Head of caudate nucleus (tissue), 42 donors: Measurements from ENCODE around the gene ARGFX.
"Not testable (repeated sequence)": the region's sequence is repeated elsewhere in the genome, so short reads cannot be mapped to it uniquely, and the experiment has no call there.

Experiments
- DNase-seq, 42 donors: peaks; one replicate each; pipeline versions ENCODE4 v3.0.0 to v3.0.0-alpha.2; 2020 to 2021; ENCODE audit warnings: mixed read lengths in 7 of 42
- intact Hi-C: fragments of 100-400 bp; cut with DNase I; formaldehyde crosslinking; loops from one replicate; pipeline ENCODE4 v1.15.0; 2022

The ARGFX gene

DNA sequence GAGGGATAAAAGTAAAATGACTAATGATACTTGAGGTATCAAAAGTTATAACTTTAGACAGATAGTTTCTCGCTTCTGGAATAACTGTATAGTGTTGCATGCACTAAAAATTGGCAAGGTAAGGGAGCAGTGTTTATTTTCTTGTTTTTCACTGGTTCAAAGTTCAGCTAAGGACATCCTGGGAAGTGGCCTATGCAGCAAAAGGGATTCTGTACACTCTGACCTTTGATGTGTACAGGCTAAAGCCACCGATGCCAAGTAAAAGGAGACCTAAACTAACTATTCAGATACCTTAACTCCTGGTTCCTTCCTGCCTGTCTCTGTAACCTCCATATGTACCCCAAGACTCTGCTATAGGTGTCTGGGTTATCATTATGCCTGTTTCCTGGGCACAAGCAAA is 27.1 kb downstream of the ARGFX start:
- intact Hi-C loops, result no loop called here
- DNase-seq, result no peak

- intact Hi-C loops, result no loop called here
Observed at GRCh38 chr3:121595765-121596406, 28.1 kb downstream of the ARGFX start.

DNA sequence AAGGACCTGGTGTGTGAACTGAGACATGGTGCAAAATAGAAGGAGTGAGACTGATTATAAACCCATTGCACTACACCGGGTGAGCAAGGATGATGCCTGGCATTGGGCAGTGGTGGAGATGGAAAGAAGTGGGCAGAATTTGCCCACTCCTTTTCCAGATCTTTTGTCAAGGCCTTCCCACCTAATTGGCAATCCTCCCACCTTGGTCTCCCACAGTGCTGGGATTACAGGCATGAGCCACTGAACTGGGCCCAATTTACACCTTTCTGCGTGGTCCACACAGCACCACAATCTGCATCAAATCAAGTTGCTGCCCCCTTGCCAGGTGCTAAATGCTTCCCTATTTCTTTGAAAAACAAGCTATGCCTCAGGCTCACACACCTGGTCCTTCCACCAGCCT is 30.8 kb downstream of the ARGFX start:
- no peak for DNase-seq
- intact Hi-C loops, result no loop called here

More at GRCh38 chr3:121595765-121596406, 28.1 kb downstream of the ARGFX start:
- DNase-seq, result no peak

DNA sequence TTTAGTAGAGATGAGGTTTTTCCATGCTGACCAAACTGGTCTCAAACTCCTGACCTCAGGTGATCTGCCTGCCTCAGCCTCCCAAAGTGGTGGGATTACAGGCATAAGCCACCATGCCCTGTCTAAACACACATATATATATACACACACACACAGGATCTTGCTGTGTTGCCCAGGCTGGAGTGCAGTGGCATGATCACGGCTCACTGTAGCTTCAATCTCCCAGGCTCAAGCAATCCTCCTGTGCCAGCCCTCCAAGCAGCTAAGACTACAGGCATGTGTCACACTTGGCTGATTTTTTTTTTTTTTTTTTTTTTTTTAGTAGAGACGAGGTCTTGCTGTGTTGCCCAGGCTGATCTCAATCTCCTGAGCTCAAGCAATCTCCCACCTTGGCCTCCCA is 32.2 kb downstream of the ARGFX start:
- intact Hi-C loops, DNase-seq: not testable (repeated sequence)

DNA sequence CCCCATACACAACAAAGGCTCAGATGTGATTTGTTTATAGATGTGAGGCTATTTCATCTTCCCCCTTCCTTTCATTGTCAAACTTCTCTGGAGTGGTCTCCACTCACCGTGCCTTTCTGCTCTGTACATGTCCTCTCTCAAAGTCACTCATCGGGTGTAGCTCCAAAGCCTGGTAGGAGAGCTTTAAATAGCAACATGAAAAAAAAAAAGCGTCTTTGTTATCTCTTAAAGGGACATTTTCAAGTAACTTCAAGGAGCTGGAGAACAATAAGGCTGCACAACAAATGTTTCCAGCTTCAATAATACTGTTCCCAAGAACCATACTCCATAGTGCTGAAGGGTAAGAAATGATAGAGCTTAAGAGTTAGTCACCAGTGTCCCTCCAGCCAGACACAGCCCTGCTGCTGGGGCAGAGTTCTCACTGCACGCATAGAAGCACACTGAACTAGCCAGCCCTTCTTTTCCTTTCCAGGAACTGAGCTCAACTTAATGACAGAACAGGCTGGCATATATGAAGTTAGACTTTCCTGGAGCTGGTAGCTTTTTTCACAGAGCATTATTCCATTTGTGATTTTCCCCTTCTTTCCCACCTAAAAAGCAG is 33.6 kb downstream of the ARGFX start:
- no peak for DNase-seq
- intact Hi-C loops, result no loop called here

- DNase-seq, result no peak
- intact Hi-C loops, result no loop called here
Observed at GRCh38 chr3:121604759-121605158, 37.0 kb downstream of the ARGFX start.

DNA sequence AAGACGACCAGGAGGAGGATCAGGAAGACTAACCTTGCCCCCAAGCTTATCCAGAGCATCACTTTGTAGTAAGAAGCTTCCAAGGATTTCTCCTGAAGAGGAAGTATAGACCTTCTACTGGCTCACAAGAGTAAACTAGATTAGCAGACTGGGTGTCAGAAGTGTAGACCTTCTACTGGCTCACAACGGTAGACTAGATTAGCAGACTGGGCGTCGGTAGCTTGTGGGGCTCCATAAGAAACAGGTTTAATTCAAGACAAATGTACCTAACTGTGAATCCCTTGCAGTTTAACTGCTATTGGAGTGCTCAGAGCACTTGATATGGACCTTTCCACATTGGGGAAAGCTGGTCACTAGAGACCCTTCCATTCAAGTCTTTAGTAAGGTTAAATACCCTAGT is 38.4 kb downstream of the ARGFX start:
- intact Hi-C loops, result no loop called here

More for the DNA sequence above, 38.4 kb downstream of the ARGFX start:
- no peak for DNase-seq
